CMK (cell line): ENCODE results near the gene SLC47A2.

Experiments
- DNase-seq: peaks from one replicate; pipeline ENCODE4 v3.0.0-alpha.2; 2010; ENCODE audit warnings: low read depth

Gene SLC47A2

GRCh38 chr17:19747829-19748806 is 31.7 kb upstream of the SLC47A2 start, which contains the start of gene ALDH3A1:
TSS of gene ALDH3A1 (minus strand) at chr17:19748298. CDS start at chr17:19745129, 3,169 bp downstream.
- DNase-seq, result no peak

GRCh38 chr17:19747159-19747719 is 30.9 kb upstream of the SLC47A2 start:
- no peak for DNase-seq

- no peak for DNase-seq
Observed at GRCh38 chr17:19746517-19746916, 30.1 kb upstream of the SLC47A2 start.

GRCh38 chr17:19744922-19745757 is 28.8 kb upstream of the SLC47A2 start:
- DNase-seq, result peak; percentile 78

- peak; percentile 52 for DNase-seq
Observed at GRCh38 chr17:19744492-19744891, 28.1 kb upstream of the SLC47A2 start.

- DNase-seq, result no peak
Observed at GRCh38 chr17:19743101-19744100, 27.0 kb upstream of the SLC47A2 start.

GRCh38 chr17:19742495-19742894 is 26.1 kb upstream of the SLC47A2 start:
- DNase-seq, result no peak

- DNase-seq, result no peak
Observed at GRCh38 chr17:19741832-19742457, 25.6 kb upstream of the SLC47A2 start.

GRCh38 chr17:19740933-19741332 is 24.5 kb upstream of the SLC47A2 start:
- no peak for DNase-seq

GRCh38 chr17:19739241-19740201 is 23.1 kb upstream of the SLC47A2 start:
- DNase-seq, result no peak

- no peak for DNase-seq
Observed at GRCh38 chr17:19738757-19739156, 22.4 kb upstream of the SLC47A2 start.

- DNase-seq, result no peak
Observed at GRCh38 chr17:19738073-19738449, 21.7 kb upstream of the SLC47A2 start.

- no peak for DNase-seq
Observed at GRCh38 chr17:19737305-19738072, 21.1 kb upstream of the SLC47A2 start.

GRCh38 chr17:19736071-19736470 is 19.7 kb upstream of the SLC47A2 start:
- no peak for DNase-seq

- DNase-seq, result no peak
Observed at GRCh38 chr17:19733953-19734526, 17.7 kb upstream of the SLC47A2 start.

- no peak for DNase-seq
Observed at GRCh38 chr17:19731626-19732025, 15.2 kb upstream of the SLC47A2 start.

GRCh38 chr17:19730843-19731242 is 14.5 kb upstream of the SLC47A2 start:
- no peak for DNase-seq

GRCh38 chr17:19729900-19730299 is 13.5 kb upstream of the SLC47A2 start:
- DNase-seq, result no peak
